ES-I3 (cell line): Measurements from ENCODE around the gene HMCES.

Experiments used
- H3K36me3 ChIP-seq: 2 replicates; pipeline ENCODE4 v1.6.1; 2013; ENCODE audit warnings: mild to moderate bottlenecking, low read length, control low read depth, moderate library complexity; ENCODE audit not compliant: insufficient read depth
- H3K4me1 ChIP-seq: 2 replicates; pipeline ENCODE4 v1.6.1; 2013; ENCODE audit warnings: mild to moderate bottlenecking, control low read depth, low read length; ENCODE audit not compliant: insufficient read depth
- H3K9ac ChIP-seq: 2 replicates; pipeline ENCODE4 v1.6.1; 2013; ENCODE audit warnings: low read depth, mild to moderate bottlenecking, low read length, moderate library complexity
- H3K9me3 ChIP-seq: 2 replicates; pipeline ENCODE4 v1.6.1; 2013; ENCODE audit warnings: mild to moderate bottlenecking, low read length, moderate library complexity; ENCODE audit not compliant: control insufficient read depth, insufficient read depth

HMCES gene

GRCh38 chr3:129304146-129304961, 25.7 kb downstream of the HMCES start:
- Histone ChIP-seq H3K9ac (no peak overlapping the region), H3K9me3 (no peaks in the 10 kb centered on the region), H3K4me1 (peaks cover 16% of the 10 kb centered on the region), H3K36me3 (peaks cover 9% of the 10 kb centered on the region; the same call in 1 of the 2 replicates)

GRCh38 chr3:129304962-129305222, 26.2 kb downstream of the HMCES start:
- Histone ChIP-seq H3K4me1 (peaks cover 19% of the 10 kb centered on the region), H3K9me3 (no peaks in the 10 kb centered on the region), H3K9ac (no peak overlapping the region; the same call in 1 of the 2 replicates), H3K36me3 (peaks cover 9% of the 10 kb centered on the region; the same call in 1 of the 2 replicates)

- H3K36me3 ChIP-seq = peaks cover 9% of the 10 kb centered on the region; the same call in 1 of the 2 replicates
- peaks cover 24% of the 10 kb centered on the region for H3K4me1 ChIP-seq
- no peaks in the 10 kb centered on the region for H3K9me3 ChIP-seq
- H3K9ac ChIP-seq = peak overlapping the region; percentile 22; the same call in 1 of the 2 replicates
These were observed 27.0 kb downstream of the HMCES start for GRCh38 chr3:129305592-129306091.

GRCh38 chr3:129308636-129309035, 30.0 kb downstream of the HMCES start:
- Histone ChIP-seq H3K9ac (no peak overlapping the region), H3K4me1 (peaks cover 24% of the 10 kb centered on the region), H3K36me3 (no peaks in the 10 kb centered on the region; the same call in 1 of the 2 replicates), H3K9me3 (no peaks in the 10 kb centered on the region)

- H3K9ac ChIP-seq = no peak overlapping the region
- H3K36me3 ChIP-seq = no peaks in the 10 kb centered on the region
- H3K4me1 ChIP-seq = peaks cover 13% of the 10 kb centered on the region; the same call in 1 of the 2 replicates
- H3K9me3 ChIP-seq = no peaks in the 10 kb centered on the region
These were observed 31.7 kb downstream of the HMCES start for GRCh38 chr3:129310111-129311011.

GRCh38 chr3:129311054-129311902, 32.6 kb downstream of the HMCES start:
- H3K4me1 ChIP-seq = peaks cover 9% of the 10 kb centered on the region; the same call in 1 of the 2 replicates
- no peaks in the 10 kb centered on the region for H3K9me3 ChIP-seq
- H3K36me3 ChIP-seq = no peaks in the 10 kb centered on the region
- no peak overlapping the region for H3K9ac ChIP-seq

GRCh38 chr3:129312021-129312639, 33.5 kb downstream of the HMCES start:
- Histone ChIP-seq H3K36me3 (no peaks in the 10 kb centered on the region), H3K4me1 (peaks cover 8% of the 10 kb centered on the region; the same call in 1 of the 2 replicates), H3K9me3 (no peaks in the 10 kb centered on the region), H3K9ac (no peak overlapping the region)

GRCh38 chr3:129312671-129313414, 34.2 kb downstream of the HMCES start:
- Histone ChIP-seq H3K36me3 (no peaks in the 10 kb centered on the region), H3K9ac (no peak overlapping the region), H3K9me3 (no peaks in the 10 kb centered on the region), H3K4me1 (peaks cover 8% of the 10 kb centered on the region; the same call in 1 of the 2 replicates)

GRCh38 chr3:129313415-129313664, 34.7 kb downstream of the HMCES start:
- H3K4me1 ChIP-seq = peaks cover 8% of the 10 kb centered on the region; the same call in 1 of the 2 replicates
- no peak overlapping the region for H3K9ac ChIP-seq

GRCh38 chr3:129313665-129314385, 35.2 kb downstream of the HMCES start:
- Histone ChIP-seq H3K36me3 (no peaks in the 10 kb centered on the region), H3K9me3 (no peaks in the 10 kb centered on the region), H3K4me1 (peaks cover 8% of the 10 kb centered on the region; the same call in 1 of the 2 replicates), H3K9ac (peak overlapping the region; percentile 91; the same call in 1 of the 2 replicates)

More at GRCh38 chr3:129313415-129313664, 34.7 kb downstream of the HMCES start:
- Histone ChIP-seq H3K36me3 (no peaks in the 10 kb centered on the region), H3K9me3 (no peaks in the 10 kb centered on the region)

- peaks cover 8% of the 10 kb centered on the region; the same call in 1 of the 2 replicates for H3K4me1 ChIP-seq
- no peaks in the 10 kb centered on the region for H3K36me3 ChIP-seq
- peak overlapping the region; percentile 91 for H3K9ac ChIP-seq
These were observed 35.9 kb downstream of the HMCES start for GRCh38 chr3:129314386-129315222.

More at GRCh38 chr3:129314386-129315222, 35.9 kb downstream of the HMCES start:
- no peaks in the 10 kb centered on the region for H3K9me3 ChIP-seq
